Central memory CD8-positive, alpha-beta T cell (primary cell): Measurements from ENCODE around the gene MVD.

ENCODE experiments used
- ATAC-seq: fragments of 150-1000 bp; cut with Tn5 transposase; replicated peaks from 2 replicates; pipeline ENCODE4 v1.10.0; 2022; ENCODE audit warnings: mild to moderate bottlenecking, moderate FRiP score, moderate number of reproducible peaks; ENCODE audit not compliant: poor library complexity, severe bottlenecking; ENCODE audit errors: extremely low read depth
- DNase-seq, 2 donors: peaks; one replicate each; pipeline ENCODE4 v3.0.0; 2021; ENCODE audit warnings: low spot score in 2 of 2
- H3K27ac Mint-ChIP-seq: one replicate; pipeline ENCODE4 v1.8.0; 2022; ENCODE audit warnings: low read depth, mild to moderate bottlenecking, moderate library complexity, mixed read lengths
- H3K27me3 Mint-ChIP-seq: one replicate; pipeline ENCODE4 v1.8.0; 2022; ENCODE audit warnings: mixed read lengths
- H3K36me3 Mint-ChIP-seq: one replicate; pipeline ENCODE4 v1.8.0; 2022; ENCODE audit warnings: mild to moderate bottlenecking, moderate library complexity, mixed read lengths; ENCODE audit not compliant: insufficient read depth
- H3K4me1 Mint-ChIP-seq: one replicate; pipeline ENCODE4 v1.8.0; 2022; ENCODE audit warnings: mixed read lengths
- H3K4me3 Mint-ChIP-seq: one replicate; pipeline ENCODE4 v1.8.0; 2022; ENCODE audit warnings: mild to moderate bottlenecking, moderate library complexity, mixed read lengths
- H3K9me3 Mint-ChIP-seq: one replicate; pipeline ENCODE4 v1.8.0; 2022; ENCODE audit warnings: mixed read lengths

MVD gene

DNA sequence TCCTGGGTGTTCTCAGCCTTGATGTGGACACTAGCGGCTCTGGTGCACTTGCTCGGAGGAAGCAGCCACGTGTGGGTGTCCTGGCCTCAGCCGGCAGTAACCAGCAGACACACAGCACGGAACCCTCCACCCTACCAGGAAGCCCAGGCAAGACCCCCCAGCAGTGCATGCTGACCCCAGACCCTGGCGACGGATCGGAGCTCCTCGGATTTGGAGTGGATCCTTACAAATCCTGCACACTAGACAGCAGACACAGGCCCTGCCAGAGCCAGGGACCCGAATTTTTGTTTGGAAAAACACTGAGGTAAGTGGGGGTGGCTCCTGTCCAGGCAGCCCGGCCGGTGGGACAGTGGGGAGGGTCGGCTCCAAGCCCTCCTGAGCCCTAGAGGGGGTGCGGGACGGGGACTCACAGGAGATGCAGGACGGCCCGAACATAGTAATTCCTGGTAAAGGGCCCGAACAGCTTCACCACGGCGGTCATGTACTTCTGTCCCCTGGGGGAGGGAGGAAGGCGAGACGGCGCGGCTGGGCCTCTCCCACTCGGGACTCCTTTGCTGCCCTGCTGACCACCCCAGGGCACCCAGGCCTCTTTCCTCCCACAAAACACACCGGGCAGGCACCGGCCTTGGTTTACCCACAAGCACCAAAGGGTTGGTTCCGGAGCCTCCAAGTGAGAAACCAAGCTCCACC is 16.4 kb downstream of the MVD start:
- Mint-ChIP-seq H3K36me3 (peaks cover 47% of the 10 kb centered on the region), H3K4me1 (peaks cover 31% of the 10 kb centered on the region), H3K9me3 (no peaks in the 10 kb centered on the region), H3K27me3 (no peaks in the 10 kb centered on the region), H3K27ac (no peak overlapping the region), H3K4me3 (no peak overlapping the region)
- ATAC-seq = no peak
- no peak for DNase-seq

DNA sequence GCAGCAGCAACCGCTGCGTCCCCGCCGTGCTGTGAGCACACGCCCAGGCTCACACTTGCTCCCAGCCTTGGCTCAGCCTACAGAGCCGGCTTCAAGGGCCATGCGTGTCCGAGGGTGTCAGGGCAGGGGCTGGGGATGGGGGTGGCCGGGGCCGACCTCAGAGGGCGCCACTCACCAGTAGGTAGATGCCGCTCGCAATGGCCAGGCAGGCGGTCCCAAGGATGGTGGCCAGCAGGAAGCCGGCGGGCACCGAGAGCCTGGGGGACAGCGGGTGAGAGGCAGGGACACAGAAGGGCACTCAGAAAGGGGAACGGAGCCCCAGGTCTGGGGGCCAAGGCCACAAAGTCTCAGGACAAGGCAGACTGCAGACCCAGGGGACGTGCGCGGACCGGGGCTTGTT is 16.9 kb downstream of the MVD start:
- no peaks in the 10 kb centered on the region for H3K27me3 Mint-ChIP-seq
- H3K36me3 Mint-ChIP-seq = peaks cover 43% of the 10 kb centered on the region
- no peaks in the 10 kb centered on the region for H3K9me3 Mint-ChIP-seq
- no peak overlapping the region for H3K27ac Mint-ChIP-seq
- DNase-seq (no peak), ATAC-seq (no peak)
- H3K4me3 Mint-ChIP-seq = no peak overlapping the region
- H3K4me1 Mint-ChIP-seq = peaks cover 27% of the 10 kb centered on the region

DNA sequence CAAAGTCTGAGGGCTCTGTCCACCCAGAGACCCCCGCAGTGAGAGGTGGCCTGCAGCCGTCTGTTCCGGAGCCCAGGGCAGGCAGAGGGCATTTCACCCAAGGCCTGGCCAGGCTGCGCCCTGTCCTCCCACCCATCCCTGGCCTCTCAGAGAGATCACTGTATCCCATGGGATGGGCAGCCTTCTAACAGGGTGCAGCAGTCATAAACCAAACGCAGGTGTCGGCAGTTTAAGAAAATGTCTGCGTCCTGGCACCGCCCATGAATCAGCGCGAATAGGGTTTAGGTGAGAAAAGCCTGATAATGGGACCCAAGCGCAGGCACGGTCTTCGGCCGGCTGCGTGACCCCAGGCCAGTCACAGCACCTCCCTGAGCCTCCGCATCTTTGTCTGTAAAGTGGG is 17.4 kb downstream of the MVD start:
- no peak overlapping the region for H3K4me3 Mint-ChIP-seq
- no peak overlapping the region for H3K27ac Mint-ChIP-seq

DNA sequence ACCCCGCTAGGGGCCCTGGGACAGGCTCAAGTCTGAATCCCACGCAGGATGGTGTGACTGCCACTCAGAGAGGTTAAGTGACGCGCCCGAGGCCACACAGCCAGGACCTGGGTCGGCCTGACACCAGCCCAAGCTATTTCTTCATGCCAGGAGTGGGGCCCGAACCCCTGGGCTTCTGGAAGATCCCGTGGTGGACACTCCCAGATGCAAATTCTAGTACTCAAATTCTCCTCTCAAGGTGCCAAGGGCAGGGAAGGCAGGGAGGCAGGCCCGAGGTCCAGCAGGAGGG is 19.3 kb downstream of the MVD start:
- Mint-ChIP-seq H3K4me3 (no peak overlapping the region), H3K4me1 (peaks cover 34% of the 10 kb centered on the region), H3K27me3 (peaks cover 9% of the 10 kb centered on the region), H3K27ac (no peak overlapping the region), H3K9me3 (no peaks in the 10 kb centered on the region), H3K36me3 (peaks cover 37% of the 10 kb centered on the region)
- ATAC-seq (no peak), DNase-seq (no peak)

More for the DNA sequence above, 17.4 kb downstream of the MVD start:
- peaks cover 2% of the 10 kb centered on the region for H3K27me3 Mint-ChIP-seq
- peaks cover 44% of the 10 kb centered on the region for H3K36me3 Mint-ChIP-seq
- DNase-seq (no peak), ATAC-seq (no peak)
- H3K4me1 Mint-ChIP-seq = peaks cover 31% of the 10 kb centered on the region
- H3K9me3 Mint-ChIP-seq = no peaks in the 10 kb centered on the region

DNA sequence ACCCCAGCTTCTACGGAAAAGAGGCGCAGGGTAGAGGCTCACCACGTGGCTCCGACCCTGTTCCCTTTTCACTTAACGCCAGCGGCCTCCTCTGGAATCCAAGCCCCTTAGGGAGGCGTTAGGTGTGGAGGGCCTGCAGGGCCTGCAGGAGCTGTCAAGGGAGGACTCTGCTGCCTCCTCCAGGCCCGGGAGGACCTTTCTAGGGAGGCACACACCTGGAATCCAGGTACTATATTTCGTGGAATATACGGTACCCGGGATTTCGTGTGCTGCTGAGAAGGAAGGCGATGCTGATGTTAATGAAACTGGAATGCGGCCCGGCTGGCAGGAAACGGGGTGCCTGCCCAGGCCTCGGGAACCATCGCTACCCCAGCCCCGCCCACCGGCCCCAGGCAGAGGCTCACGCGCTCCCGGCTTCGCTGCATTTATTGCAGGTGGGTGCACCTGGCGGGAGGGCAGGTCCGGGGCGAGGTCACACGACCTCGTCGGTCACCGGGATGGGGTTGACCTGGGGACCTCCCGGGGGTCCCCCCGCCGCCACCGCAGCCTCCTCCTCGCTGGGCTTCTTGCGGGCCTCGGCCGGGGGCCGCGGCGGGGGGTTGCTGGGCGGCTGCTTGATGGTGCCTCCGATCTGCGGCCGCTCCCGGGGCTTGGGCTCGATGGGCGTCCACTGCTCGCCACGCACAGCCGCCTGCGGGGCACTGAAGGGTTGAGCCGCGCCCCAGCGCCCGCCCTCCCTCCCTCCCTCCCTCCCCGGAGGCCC is 19.8 kb downstream of the MVD start:
- DNase-seq = no peak
- H3K9me3 Mint-ChIP-seq = no peaks in the 10 kb centered on the region
- ATAC-seq = no peak
- no peak overlapping the region for H3K27ac Mint-ChIP-seq
- H3K36me3 Mint-ChIP-seq = peaks cover 34% of the 10 kb centered on the region
- peaks cover 40% of the 10 kb centered on the region for H3K4me1 Mint-ChIP-seq
- peaks cover 9% of the 10 kb centered on the region for H3K27me3 Mint-ChIP-seq
- no peak overlapping the region for H3K4me3 Mint-ChIP-seq

DNA sequence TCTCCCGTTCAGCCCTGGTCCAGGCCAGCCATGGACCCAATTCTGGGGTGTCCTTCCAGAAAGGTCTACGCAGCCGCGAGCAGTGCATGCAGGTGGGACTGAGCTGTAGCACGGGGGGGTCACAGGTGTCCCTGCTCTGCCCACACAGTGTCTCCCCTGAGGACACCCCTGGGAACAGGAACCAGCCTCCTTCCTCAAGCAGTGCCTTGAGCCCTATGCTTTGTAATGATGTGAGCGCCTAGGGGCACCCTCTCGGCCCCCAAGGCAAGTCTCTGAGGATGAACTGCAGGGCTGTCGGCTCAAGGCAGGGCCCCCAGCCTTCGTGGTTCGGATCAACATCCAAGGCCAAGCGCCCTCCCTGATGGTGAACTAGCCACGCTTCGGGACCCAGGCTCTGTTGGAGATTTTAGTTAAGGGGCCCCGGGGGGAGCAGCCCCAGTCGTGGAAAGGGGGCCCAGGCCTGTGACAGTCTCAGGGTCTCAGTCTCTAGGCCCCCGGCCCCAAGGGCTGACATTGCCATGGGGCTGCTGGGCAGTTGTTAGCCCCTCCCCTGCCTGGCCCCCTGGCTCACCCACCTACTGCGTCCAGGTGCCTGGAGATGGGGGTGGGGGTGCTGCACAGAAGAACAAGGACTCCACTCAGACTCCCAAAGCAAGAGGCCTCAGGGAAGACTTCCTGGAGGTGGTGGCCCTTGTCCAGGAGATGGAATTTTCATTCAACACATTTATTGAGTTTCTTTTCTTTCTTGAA is 22.2 kb downstream of the MVD start:
- peak overlapping the region; percentile 6 for H3K4me3 Mint-ChIP-seq
- H3K4me1 Mint-ChIP-seq = peaks cover 57% of the 10 kb centered on the region
- no peak for ATAC-seq
- DNase-seq = no peak
- H3K27ac Mint-ChIP-seq = peak overlapping the region; percentile 76
- H3K9me3 Mint-ChIP-seq = no peaks in the 10 kb centered on the region
- H3K27me3 Mint-ChIP-seq = peaks cover 9% of the 10 kb centered on the region
- peaks cover 38% of the 10 kb centered on the region for H3K36me3 Mint-ChIP-seq

DNA sequence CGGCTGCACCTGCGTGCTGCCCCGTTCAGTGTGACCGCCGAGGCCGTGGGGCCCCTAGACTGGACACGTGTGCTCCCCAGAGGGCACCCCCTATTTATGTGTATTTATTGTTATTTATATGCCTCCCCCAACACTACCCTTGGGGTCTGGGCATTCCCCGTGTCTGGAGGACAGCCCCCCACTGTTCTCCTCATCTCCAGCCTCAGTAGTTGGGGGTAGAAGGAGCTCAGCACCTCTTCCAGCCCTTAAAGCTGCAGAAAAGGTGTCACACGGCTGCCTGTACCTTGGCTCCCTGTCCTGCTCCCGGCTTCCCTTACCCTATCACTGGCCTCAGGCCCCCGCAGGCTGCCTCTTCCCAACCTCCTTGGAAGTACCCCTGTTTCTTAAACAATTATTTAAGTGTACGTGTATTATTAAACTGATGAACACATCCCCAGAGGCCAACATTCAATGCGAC is 22.8 kb downstream of the MVD start:
- H3K4me1 Mint-ChIP-seq = peaks cover 59% of the 10 kb centered on the region
- peaks cover 37% of the 10 kb centered on the region for H3K36me3 Mint-ChIP-seq
- H3K27ac Mint-ChIP-seq = peak overlapping the region; percentile 76
- H3K27me3 Mint-ChIP-seq = peaks cover 9% of the 10 kb centered on the region
- DNase-seq = no peak
- H3K9me3 Mint-ChIP-seq = no peaks in the 10 kb centered on the region
- peak overlapping the region; percentile 6 for H3K4me3 Mint-ChIP-seq
- no peak for ATAC-seq

DNA sequence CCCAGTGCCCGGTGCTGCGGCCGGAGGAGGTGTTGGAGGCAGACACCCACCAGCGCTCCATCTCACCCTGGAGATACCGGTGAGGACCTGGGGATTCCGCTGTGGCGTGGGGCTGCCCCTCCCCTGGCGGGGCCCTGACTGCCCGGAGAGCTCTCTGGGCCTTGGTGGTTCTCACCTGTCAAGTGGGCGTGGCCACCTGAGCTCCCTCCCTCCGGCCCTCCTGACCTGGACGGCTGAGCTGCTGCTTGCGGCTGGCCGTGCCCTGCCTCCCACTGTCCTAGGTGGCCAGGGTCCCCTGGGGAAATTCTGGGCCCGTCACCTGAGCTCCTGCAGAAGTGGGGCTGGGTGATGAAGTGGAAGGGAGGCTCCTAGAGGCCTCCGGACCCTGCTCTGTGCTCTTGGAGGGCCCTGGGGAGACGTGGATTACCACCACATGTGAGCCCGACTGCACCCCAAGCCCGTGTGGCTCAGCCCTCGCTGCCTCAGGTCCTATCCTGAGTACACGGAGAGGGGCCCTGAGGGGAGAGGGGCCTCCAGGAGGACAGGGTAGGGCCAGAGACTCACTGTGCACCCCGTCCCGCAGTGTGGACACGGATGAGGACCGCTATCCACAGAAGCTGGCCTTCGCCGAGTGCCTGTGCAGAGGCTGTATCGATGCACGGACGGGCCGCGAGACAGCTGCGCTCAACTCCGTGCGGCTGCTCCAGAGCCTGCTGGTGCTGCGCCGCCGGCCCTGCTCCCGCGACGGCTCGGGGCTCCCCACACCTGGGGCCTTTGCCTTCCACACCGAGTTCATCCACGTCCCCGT is 23.5 kb downstream of the MVD start:
- DNase-seq = no peak
- H3K36me3 Mint-ChIP-seq = peaks cover 37% of the 10 kb centered on the region
- peak overlapping the region; percentile 6 for H3K4me3 Mint-ChIP-seq
- peaks cover 9% of the 10 kb centered on the region for H3K27me3 Mint-ChIP-seq
- H3K27ac Mint-ChIP-seq = peak overlapping the region; percentile 76
- H3K4me1 Mint-ChIP-seq = peaks cover 54% of the 10 kb centered on the region
- ATAC-seq = no peak
- no peaks in the 10 kb centered on the region for H3K9me3 Mint-ChIP-seq

DNA sequence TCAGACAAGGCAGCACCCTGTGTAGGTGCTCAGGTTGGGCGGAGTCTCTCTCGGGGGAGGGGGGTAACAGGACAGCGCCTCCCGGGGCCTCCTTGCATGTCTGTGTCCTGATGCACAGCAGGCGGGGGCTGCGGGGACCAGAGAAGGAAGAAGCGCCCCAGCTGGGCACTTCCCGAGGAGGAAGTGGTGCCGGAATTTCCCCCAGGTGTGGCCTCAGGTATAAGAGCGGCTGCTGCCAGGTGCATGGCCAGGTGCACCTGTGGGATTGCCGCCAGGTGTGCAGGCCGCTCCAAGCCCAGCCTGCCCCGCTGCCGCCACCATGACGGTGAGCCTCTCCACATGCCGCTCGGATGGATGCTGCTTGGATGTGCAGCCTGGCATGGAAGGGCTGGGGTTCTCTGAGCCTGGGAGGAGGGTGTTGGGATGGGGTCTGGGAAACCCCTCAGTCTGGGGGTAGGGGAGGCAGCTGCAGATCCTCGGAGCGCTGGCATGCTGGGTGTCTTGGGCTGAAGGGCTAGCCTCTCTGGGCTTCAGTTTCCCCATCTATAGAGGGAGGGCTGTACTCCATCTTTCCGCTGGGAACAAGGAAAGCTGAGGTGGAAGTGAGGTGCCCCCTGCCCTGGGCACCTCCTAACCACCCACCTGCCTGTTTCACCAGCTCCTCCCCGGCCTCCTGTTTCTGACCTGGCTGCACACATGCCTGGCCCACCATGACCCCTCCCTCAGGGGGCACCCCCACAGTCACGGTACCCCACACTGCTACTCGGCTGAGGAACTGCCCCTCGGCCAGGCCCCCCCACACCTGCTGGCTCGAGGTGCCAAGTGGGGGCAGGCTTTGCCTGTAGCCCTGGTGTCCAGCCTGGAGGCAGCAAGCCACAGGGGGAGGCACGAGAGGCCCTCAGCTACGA is 24.3 kb downstream of the MVD start, which contains the start of gene IL17C:
TSS of gene IL17C (plus strand) at position 250 of the 908 bp plus-strand sequence. CDS start at position 320, 70 bp downstream.
- Mint-ChIP-seq H3K9me3 (no peaks in the 10 kb centered on the region), H3K4me3 (peak within 1 kb of the TSS; percentile 47), H3K27ac (peak within 1 kb of the TSS; percentile 93), H3K27me3 (peaks cover 9% of the 10 kb centered on the region), H3K36me3 (peaks cover 38% of the 10 kb centered on the region), H3K4me1 (peaks cover 53% of the 10 kb centered on the region)
- ATAC-seq (no peak), DNase-seq (no peak)

DNA sequence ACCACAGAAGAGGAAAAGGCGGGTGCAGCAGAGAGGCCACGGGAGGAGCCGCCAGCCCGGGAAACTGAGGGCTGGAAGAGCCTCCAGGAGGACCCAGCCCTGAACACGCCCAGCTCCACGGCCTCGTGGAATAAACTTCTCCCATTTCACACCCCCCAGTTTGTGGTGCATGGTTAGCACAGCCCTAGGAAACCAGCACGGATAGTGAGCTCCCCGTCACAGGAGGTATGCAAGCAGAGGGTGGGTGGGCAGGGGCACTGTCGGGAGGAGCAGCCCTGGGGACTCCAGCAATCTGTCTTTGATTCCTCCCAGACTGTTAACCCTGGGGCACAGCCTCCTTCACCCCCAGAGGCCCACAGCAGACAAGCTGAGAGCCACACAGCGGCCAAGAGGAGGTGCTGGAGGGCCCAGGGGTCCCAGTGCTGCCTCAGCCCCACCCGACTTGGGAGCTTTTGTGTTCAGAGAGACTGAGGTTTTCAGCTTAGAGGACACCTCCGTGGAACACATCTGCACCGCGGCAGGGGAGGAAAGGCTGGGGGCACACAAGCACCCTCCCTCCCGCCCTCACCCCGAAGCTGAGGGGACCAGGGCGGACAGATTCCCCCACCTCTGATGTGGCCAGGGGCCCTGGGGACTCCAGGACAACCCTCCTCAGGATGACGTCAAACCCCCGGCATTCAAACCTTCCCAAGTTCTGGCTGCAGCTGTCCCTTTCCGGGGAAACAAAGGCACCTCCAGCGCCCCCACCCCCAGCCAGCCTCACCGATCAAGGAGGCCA is 26.2 kb downstream of the MVD start:
- Mint-ChIP-seq H3K4me1 (peaks cover 45% of the 10 kb centered on the region), H3K4me3 (peak overlapping the region; percentile 47), H3K27me3 (peaks cover 9% of the 10 kb centered on the region), H3K36me3 (peaks cover 33% of the 10 kb centered on the region), H3K27ac (peak overlapping the region; percentile 93), H3K9me3 (no peaks in the 10 kb centered on the region)
- DNase-seq = no peak
- ATAC-seq = peak; percentile 10
